Sigmoid colon (tissue), 7 donors: ENCODE results near the gene TEAD4. TPM values are rescaled to one million over a fixed set of nuclear protein-coding genes. Genes with fewer than 3 reads are reported as not detected.

ENCODE experiments used
- DNase-seq: peaks from one replicate; pipeline ENCODE4 v3.0.0-alpha.2; 2019
- H3K27ac ChIP-seq, 4 donors: fragments of 200-600 bp; sonication (generic); one replicate each; pipeline ENCODE4 v1.5.1; 2016 to 2019; ENCODE audit warnings: mild to moderate bottlenecking in 1 of 4
- H3K27me3 ChIP-seq, 3 donors: fragments of 200-600 bp; sonication (generic); one replicate each; pipeline ENCODE4 v1.5.1; 2019; ENCODE audit warnings: mild to moderate bottlenecking in 1 of 3
- H3K36me3 ChIP-seq, 4 donors: fragments of 200-600 bp; sonication (generic); one replicate each; pipeline ENCODE4 v1.5.1; 2016 to 2019
- H3K4me1 ChIP-seq, 4 donors: fragments of 200-600 bp; sonication (generic); one replicate each; pipeline ENCODE4 v1.5.1; 2017 to 2019
- H3K4me3 ChIP-seq, 4 donors: fragments of 200-600 bp; sonication (generic); one replicate each; pipeline ENCODE4 v1.5.1; 2017 to 2019; ENCODE audit warnings: mild to moderate bottlenecking in 2 of 4, moderate library complexity in 1 of 4
- H3K9me3 ChIP-seq, 4 donors: fragments of 200-600 bp in 3 of 4; sonication (generic) in 3 of 4; one replicate each; pipeline versions ENCODE4 v1.5.1 to v1.6.1; 2013 to 2019
- CTCF ChIP-seq, 4 experiments: fragments of 450-650 bp in 3 of 4; fragments of 200-600 bp in 1 of 4; IDR thresholded peaks; one replicate each; pipeline ENCODE4 v1.5.1; 2016 to 2019; ENCODE audit warnings: antibody characterized with exemption in 4 of 4, mild to moderate bottlenecking in 3 of 4, moderate library complexity in 2 of 4
- EP300 ChIP-seq, 4 donors: sonication (generic); formaldehyde crosslinking; IDR thresholded peaks; one replicate each; pipeline ENCODE4 v1.6.1; 2017; ENCODE audit warnings: antibody characterized with exemption in 4 of 4
- POLR2A ChIP-seq, 2 donors: fragments of 450-650 bp; IDR thresholded peaks; one replicate each; pipeline ENCODE4 v1.6.1; 2016; ENCODE audit warnings: antibody characterized with exemption in 2 of 2, mild to moderate bottlenecking in 2 of 2, moderate library complexity in 2 of 2
- POLR2AphosphoS5 ChIP-seq, 4 donors: sonication (generic); formaldehyde crosslinking; IDR thresholded peaks; one replicate each; pipeline ENCODE4 v1.6.1; 2017; ENCODE audit warnings: antibody characterized with exemption in 4 of 4
- WGBS, 2 donors: extraction: QIAGEN DNeasy Blood & Tissue Kit; methylation state at CpG; one replicate each; pipeline ENCODE4 v1.1.7; 2013; 5-methylcytosine and 5-hydroxymethylcytosine counted together
- intact Hi-C: fragments of 100-400 bp; cut with DNase I; formaldehyde crosslinking; loops from one replicate; pipeline ENCODE4 v1.15.1; 2023
- polyA plus RNA-seq, 3 donors: library from polyadenylated mRNA; stranded (reverse); fragments of 200-250 nt; gene quantifications; one replicate each; pipeline ENCODE4 v1.2.3, GENCODE V29; 2013
- total RNA-seq, 4 donors: library from RNA; depleted of rRNA; stranded (reverse); fragments of >200 nt; gene quantifications; one replicate each; pipeline ENCODE4 v1.1.0, GENCODE V29; 2016
- donor health status: healthy with polysubstance abuse.
- donor health status: Bipolar disorder and iron deficiency.
- donor health status: healthy.

TEAD4 gene
- total and polyA plus RNA-seq, 7 donors: 1.6 to 31.2 (median 3.8) TPM

- intact Hi-C loops: no loop called here
Measured at GRCh38 chr12:3035815-3036702, 76.9 kb downstream of the TEAD4 start.

GRCh38 chr12:3036901-3037600 is 77.9 kb downstream of the TEAD4 start:
- intact Hi-C loops: no loop called here
- WGBS, 2 donors: 85 to 90% methylated on average over 12 of the region's 12 CpGs
- Histone ChIP-seq H3K36me3 (peaks cover 0 to 21% (median 0%) of the 10 kb centered on the region in 4 donors), H3K27ac (no peak overlapping the region), H3K4me1 (peaks cover 0 to 17% (median 4%) of the 10 kb centered on the region in 4 donors), H3K9me3 (no peaks in the 10 kb centered on the region), H3K4me3 (no peak overlapping the region), H3K27me3 (no peaks in the 10 kb centered on the region)
- TF ChIP-seq POLR2A (IDR thresholded peaks at IDR 0.05): no peak
- no peak for TF ChIP-seq EP300 (IDR thresholded peaks at IDR 0.05)
- no peak for TF ChIP-seq CTCF (IDR thresholded peaks at IDR 0.05)
- no peak for TF ChIP-seq POLR2AphosphoS5 (IDR thresholded peaks at IDR 0.05)
- DNase-seq: no peak

More at GRCh38 chr12:3035815-3036702, 76.9 kb downstream of the TEAD4 start:
- WGBS, 2 donors: 83 to 85% methylated on average over 16 of the region's 16 CpGs
- Histone ChIP-seq H3K4me3 (no peak overlapping the region), H3K4me1 (peaks cover 0 to 17% (median 4%) of the 10 kb centered on the region in 4 donors), H3K9me3 (no peaks in the 10 kb centered on the region), H3K27ac (no peak overlapping the region), H3K27me3 (no peaks in the 10 kb centered on the region), H3K36me3 (peaks cover 0 to 21% (median 0%) of the 10 kb centered on the region in 4 donors)
- no peak for TF ChIP-seq POLR2AphosphoS5 (IDR thresholded peaks at IDR 0.05)
- TF ChIP-seq CTCF (IDR thresholded peaks at IDR 0.05): peak in 1 of 4 experiments; percentile 31
- DNase-seq: no peak

GRCh38 chr12:3038166-3038565 is 79.0 kb downstream of the TEAD4 start:
- no peaks in the 10 kb centered on the region for H3K9me3 ChIP-seq
- no peak overlapping the region for H3K27ac ChIP-seq
- DNase-seq: no peak
- peaks cover 0 to 21% (median 0%) of the 10 kb centered on the region in 4 donors for H3K36me3 ChIP-seq
- H3K4me3 ChIP-seq: no peak overlapping the region
- peaks cover 0 to 17% (median 4%) of the 10 kb centered on the region in 4 donors for H3K4me1 ChIP-seq
- no peak for TF ChIP-seq CTCF (IDR thresholded peaks at IDR 0.05)
- intact Hi-C loops: no loop called here
- no peaks in the 10 kb centered on the region for H3K27me3 ChIP-seq
- 87 to 93% methylated on average over 7 of the region's 7 CpGs for WGBS, 2 donors

- Histone ChIP-seq H3K36me3 (peaks cover 0 to 21% (median 0%) of the 10 kb centered on the region in 4 donors), H3K9me3 (no peaks in the 10 kb centered on the region), H3K4me1 (peaks cover 0 to 10% (median 3%) of the 10 kb centered on the region in 4 donors), H3K27ac (no peak overlapping the region), H3K27me3 (no peaks in the 10 kb centered on the region), H3K4me3 (no peak overlapping the region)
- intact Hi-C loops: no loop called here
- WGBS, 2 donors: 85 to 91% methylated on average over 11 of the region's 11 CpGs
- no peak for TF ChIP-seq EP300 (IDR thresholded peaks at IDR 0.05)
- no peak for TF ChIP-seq POLR2A (IDR thresholded peaks at IDR 0.05)
- TF ChIP-seq CTCF (IDR thresholded peaks at IDR 0.05): no peak
- no peak for TF ChIP-seq POLR2AphosphoS5 (IDR thresholded peaks at IDR 0.05)
- no peak for DNase-seq
Measured at GRCh38 chr12:3038926-3039510, 79.8 kb downstream of the TEAD4 start.
